Stimulated activated CD8-positive, alpha-beta memory T cell treated with anti-CD3 and anti-CD28 coated beads, Interleukin-2, amount 100 ng/mL, for 1 hour (primary cell): Measurements from ENCODE around the gene C16orf78.

ENCODE experiments used
- DNase-seq, 2 donors: peaks; one replicate each; pipeline ENCODE4 v3.0.0-alpha.2; 2020; ENCODE audit warnings: low read depth in 2 of 2

The C16orf78 gene

GRCh38 chr16:49373504-49373903 is at the start of gene C16orf78:
Gene C16orf78, plus strand, starts transcription at chr16:49373804. Its CDS starts 136 bp downstream, at chr16:49373940.
- DNase-seq, result no peak

GRCh38 chr16:49324703-49325102 is 48.9 kb upstream of the C16orf78 start:
- DNase-seq, result no peak

- no peak for DNase-seq
Measured at GRCh38 chr16:49327466-49327865, 46.1 kb upstream of the C16orf78 start.

GRCh38 chr16:49328325-49328724 is 45.3 kb upstream of the C16orf78 start:
- no peak for DNase-seq

- DNase-seq, result no peak
Measured at GRCh38 chr16:49330562-49331201, 42.9 kb upstream of the C16orf78 start.

- no peak for DNase-seq
Measured at GRCh38 chr16:49332589-49333258, 40.9 kb upstream of the C16orf78 start.

- DNase-seq, result no peak
Measured at GRCh38 chr16:49333259-49333597, 40.4 kb upstream of the C16orf78 start.

GRCh38 chr16:49335828-49336227 is 37.8 kb upstream of the C16orf78 start:
- DNase-seq, result no peak

GRCh38 chr16:49336581-49336980 is 37.0 kb upstream of the C16orf78 start:
- DNase-seq, result no peak

GRCh38 chr16:49337814-49338350 is 35.7 kb upstream of the C16orf78 start:
- DNase-seq, result no peak

- no peak for DNase-seq
Measured at GRCh38 chr16:49338611-49339265, 34.9 kb upstream of the C16orf78 start.

- no peak for DNase-seq
Measured at GRCh38 chr16:49340466-49340865, 33.1 kb upstream of the C16orf78 start.

- no peak for DNase-seq
Measured at GRCh38 chr16:49341706-49342105, 31.9 kb upstream of the C16orf78 start.

GRCh38 chr16:49342336-49343265 is 31.0 kb upstream of the C16orf78 start:
- no peak for DNase-seq

GRCh38 chr16:49343291-49343690 is 30.3 kb upstream of the C16orf78 start:
- no peak for DNase-seq

- no peak for DNase-seq
Measured at GRCh38 chr16:49344401-49344800, 29.2 kb upstream of the C16orf78 start.

GRCh38 chr16:49345829-49346228 is 27.8 kb upstream of the C16orf78 start:
- DNase-seq, result no peak

- DNase-seq, result no peak
Measured at GRCh38 chr16:49346459-49346858, 27.1 kb upstream of the C16orf78 start.

GRCh38 chr16:49347476-49347875 is 26.1 kb upstream of the C16orf78 start:
- no peak for DNase-seq

GRCh38 chr16:49348408-49349176 is 25.0 kb upstream of the C16orf78 start:
- DNase-seq, result no peak
